Stomach (tissue), 4 donors: ENCODE results near the gene SAMD3.

Experiments used
- POLR2A ChIP-seq, 4 donors: fragments of 450-650 bp; IDR thresholded peaks; one replicate each; pipeline ENCODE4 v1.6.1; 2016; ENCODE audit warnings: antibody characterized with exemption in 4 of 4, control low read depth in 2 of 4, mild to moderate bottlenecking in 1 of 4, moderate library complexity in 1 of 4
- POLR2AphosphoS5 ChIP-seq, 3 donors: sonication (generic); formaldehyde crosslinking; IDR thresholded peaks; one replicate each; pipeline ENCODE4 v1.6.1; 2016; ENCODE audit warnings: antibody characterized with exemption in 3 of 3
- TF ChIP-seq, protein P1 (sequence below), 7 experiments: fragments of 450-650 bp in 4 of 7; fragments of 200-600 bp in 3 of 7; sonication (generic) in 3 of 7; IDR thresholded peaks; one replicate each; pipeline ENCODE4 v1.5.1; 2016 to 2019; ENCODE audit warnings: antibody characterized with exemption in 7 of 7, control low read depth in 2 of 7, mild to moderate bottlenecking in 1 of 7

- TF ChIP-seq, protein P1, sequence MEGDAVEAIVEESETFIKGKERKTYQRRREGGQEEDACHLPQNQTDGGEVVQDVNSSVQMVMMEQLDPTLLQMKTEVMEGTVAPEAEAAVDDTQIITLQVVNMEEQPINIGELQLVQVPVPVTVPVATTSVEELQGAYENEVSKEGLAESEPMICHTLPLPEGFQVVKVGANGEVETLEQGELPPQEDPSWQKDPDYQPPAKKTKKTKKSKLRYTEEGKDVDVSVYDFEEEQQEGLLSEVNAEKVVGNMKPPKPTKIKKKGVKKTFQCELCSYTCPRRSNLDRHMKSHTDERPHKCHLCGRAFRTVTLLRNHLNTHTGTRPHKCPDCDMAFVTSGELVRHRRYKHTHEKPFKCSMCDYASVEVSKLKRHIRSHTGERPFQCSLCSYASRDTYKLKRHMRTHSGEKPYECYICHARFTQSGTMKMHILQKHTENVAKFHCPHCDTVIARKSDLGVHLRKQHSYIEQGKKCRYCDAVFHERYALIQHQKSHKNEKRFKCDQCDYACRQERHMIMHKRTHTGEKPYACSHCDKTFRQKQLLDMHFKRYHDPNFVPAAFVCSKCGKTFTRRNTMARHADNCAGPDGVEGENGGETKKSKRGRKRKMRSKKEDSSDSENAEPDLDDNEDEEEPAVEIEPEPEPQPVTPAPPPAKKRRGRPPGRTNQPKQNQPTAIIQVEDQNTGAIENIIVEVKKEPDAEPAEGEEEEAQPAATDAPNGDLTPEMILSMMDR (IDR thresholded peaks at IDR 0.05) = no peak
- TF ChIP-seq POLR2A (IDR thresholded peaks at IDR 0.05) (no peak), POLR2AphosphoS5 (IDR thresholded peaks at IDR 0.05) (no peak)
Observed at GRCh38 chr6:130099119-130099518, 123.6 kb downstream of the SAMD3 start.
